ENCODE measurements around the gene CCDC124. TPM values are rescaled to one million over a fixed set of nuclear protein-coding genes. Genes with fewer than 3 reads are reported as not detected.

The CCDC124 gene
- total RNA-seq, 1 donor from 2014 or later: 87.9 TPM

DNA sequence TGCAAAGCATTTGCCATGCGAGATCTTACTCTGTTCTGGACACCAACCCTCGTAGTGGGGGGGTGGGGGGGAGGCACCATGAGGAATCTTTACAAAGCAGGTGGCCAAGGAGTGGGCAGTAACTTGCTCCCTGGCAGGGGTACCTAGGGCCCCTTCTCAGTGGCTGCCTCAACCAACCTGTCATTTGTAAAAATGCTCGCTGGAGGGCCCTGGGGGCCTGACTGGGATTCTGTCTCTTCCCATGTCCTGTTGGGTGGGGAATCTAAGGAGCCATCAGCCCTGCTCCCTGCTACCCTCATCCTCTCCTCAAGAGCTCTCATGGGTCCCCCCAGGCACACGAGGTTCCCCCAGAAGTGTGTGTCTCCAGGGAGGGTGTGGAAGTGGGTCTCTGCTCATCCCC is 35.5 kb downstream of the CCDC124 start:
- H3K4me3 Mint-ChIP-seq (ENCODE audit: unreplicated experiment): peak overlapping the region; percentile 63
- peaks cover 9% of the 10 kb centered on the region for H3K27me3 Mint-ChIP-seq (ENCODE audit: unreplicated experiment)
- H3K27ac Mint-ChIP-seq (ENCODE audit: unreplicated experiment): no peak overlapping the region
- H3K4me1 Mint-ChIP-seq (ENCODE audit: low read depth, unreplicated experiment): peaks cover 10% of the 10 kb centered on the region
- no peak for DNase-seq
- TF ChIP-seq, protein P1, sequence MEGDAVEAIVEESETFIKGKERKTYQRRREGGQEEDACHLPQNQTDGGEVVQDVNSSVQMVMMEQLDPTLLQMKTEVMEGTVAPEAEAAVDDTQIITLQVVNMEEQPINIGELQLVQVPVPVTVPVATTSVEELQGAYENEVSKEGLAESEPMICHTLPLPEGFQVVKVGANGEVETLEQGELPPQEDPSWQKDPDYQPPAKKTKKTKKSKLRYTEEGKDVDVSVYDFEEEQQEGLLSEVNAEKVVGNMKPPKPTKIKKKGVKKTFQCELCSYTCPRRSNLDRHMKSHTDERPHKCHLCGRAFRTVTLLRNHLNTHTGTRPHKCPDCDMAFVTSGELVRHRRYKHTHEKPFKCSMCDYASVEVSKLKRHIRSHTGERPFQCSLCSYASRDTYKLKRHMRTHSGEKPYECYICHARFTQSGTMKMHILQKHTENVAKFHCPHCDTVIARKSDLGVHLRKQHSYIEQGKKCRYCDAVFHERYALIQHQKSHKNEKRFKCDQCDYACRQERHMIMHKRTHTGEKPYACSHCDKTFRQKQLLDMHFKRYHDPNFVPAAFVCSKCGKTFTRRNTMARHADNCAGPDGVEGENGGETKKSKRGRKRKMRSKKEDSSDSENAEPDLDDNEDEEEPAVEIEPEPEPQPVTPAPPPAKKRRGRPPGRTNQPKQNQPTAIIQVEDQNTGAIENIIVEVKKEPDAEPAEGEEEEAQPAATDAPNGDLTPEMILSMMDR (IDR thresholded peaks at IDR 0.05; ENCODE audit: partially characterized antibody, unreplicated experiment): no peak
- no peaks in the 10 kb centered on the region for H3K36me3 Mint-ChIP-seq (ENCODE audit: unreplicated experiment)
- H3K9me3 Mint-ChIP-seq (ENCODE audit: unreplicated experiment): peaks cover 5% of the 10 kb centered on the region

DNA sequence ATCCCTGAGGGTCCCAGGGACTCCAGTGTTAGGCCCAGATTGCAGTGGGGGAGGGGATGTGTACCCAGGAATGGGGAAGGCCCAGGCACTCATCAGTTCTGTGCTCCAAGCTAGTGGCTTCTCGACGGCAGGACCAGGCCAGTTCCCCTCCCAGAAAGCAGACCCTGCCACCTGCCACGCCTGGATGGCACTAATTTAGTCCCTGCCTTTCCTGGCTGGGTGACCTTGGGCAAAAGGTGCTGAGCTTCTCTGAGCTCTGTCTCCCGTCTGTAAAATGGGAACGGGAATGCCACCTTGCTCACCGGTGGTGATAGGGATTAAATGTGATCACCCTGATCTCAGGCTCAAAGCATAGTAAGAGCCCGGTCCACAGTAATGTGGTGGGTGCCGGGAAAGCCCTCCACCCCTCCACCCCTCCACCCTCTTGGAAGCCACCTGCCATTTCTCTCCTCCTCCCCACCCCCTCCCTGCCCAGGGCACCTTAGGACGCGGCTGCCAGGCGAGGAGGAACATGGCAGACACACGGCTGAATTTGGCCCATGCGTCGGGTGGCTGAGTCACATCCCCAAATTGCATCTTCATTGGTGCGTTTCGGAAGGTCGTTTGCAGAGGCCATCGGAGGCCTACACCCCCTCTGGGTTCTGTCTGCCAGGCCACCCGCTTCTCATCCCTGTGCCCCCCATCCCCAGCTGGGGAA is 36.4 kb downstream of the CCDC124 start:
- peaks cover 7% of the 10 kb centered on the region for H3K27me3 Mint-ChIP-seq (ENCODE audit: unreplicated experiment)
- peak overlapping the region; percentile 63 for H3K4me3 Mint-ChIP-seq (ENCODE audit: unreplicated experiment)
- no peak for DNase-seq
- no peaks in the 10 kb centered on the region for H3K36me3 Mint-ChIP-seq (ENCODE audit: unreplicated experiment)
- H3K4me1 Mint-ChIP-seq (ENCODE audit: low read depth, unreplicated experiment): peaks cover 10% of the 10 kb centered on the region
- H3K9me3 Mint-ChIP-seq (ENCODE audit: unreplicated experiment): peaks cover 3% of the 10 kb centered on the region
- TF ChIP-seq, protein P1 (IDR thresholded peaks at IDR 0.05; ENCODE audit: partially characterized antibody, unreplicated experiment): no peak
- H3K27ac Mint-ChIP-seq (ENCODE audit: unreplicated experiment): no peak overlapping the region

DNA sequence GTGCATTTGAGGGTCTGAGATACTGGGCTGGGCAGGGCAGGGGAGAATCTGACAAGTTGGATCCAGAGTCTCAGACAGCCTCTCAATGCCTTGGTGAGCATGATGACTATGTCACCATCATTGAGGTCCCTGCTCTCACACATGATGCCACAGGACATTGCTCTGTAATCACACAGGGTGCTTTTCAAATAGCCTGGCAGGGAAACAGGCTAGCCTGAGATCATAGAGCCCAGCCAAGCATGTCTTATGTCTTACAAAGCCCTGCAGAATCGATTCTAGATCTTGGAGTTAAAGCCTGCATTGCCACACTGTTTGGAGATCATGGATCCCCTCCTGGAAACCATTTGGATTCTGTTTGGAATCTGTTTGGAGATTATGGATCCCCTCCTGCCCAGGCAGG is 39.4 kb downstream of the CCDC124 start:
- no peaks in the 10 kb centered on the region for H3K36me3 Mint-ChIP-seq (ENCODE audit: unreplicated experiment)
- DNase-seq: no peak
- H3K27me3 Mint-ChIP-seq (ENCODE audit: unreplicated experiment): peaks cover 4% of the 10 kb centered on the region
- no peak overlapping the region for H3K4me3 Mint-ChIP-seq (ENCODE audit: unreplicated experiment)
- TF ChIP-seq, protein P1 (IDR thresholded peaks at IDR 0.05; ENCODE audit: partially characterized antibody, unreplicated experiment): no peak
- no peak overlapping the region for H3K27ac Mint-ChIP-seq (ENCODE audit: unreplicated experiment)
- H3K4me1 Mint-ChIP-seq (ENCODE audit: low read depth, unreplicated experiment): no peaks in the 10 kb centered on the region
- peaks cover 5% of the 10 kb centered on the region for H3K9me3 Mint-ChIP-seq (ENCODE audit: unreplicated experiment)

DNA sequence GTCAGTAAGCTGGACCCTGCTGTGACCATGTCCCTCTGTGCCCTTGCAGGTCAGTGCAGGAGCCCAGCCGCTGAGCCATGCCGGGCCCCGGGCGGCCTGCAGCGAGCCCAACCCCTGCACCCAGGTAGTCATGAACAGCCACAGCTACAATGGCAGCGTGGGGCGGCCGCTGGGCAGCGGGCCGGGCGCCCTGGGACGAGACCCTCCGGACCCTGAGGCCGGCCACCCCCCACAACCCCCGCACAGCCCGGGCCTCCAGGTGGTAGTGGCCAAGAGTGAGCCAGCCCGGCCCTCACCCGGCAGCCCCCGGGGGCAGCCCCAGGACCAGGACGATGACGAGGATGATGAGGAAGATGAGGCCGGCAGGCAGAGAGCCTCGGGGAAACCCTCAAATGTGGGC is 40.9 kb downstream of the CCDC124 start:
- TF ChIP-seq, protein P1 (IDR thresholded peaks at IDR 0.05; ENCODE audit: partially characterized antibody, unreplicated experiment): no peak
- no peak overlapping the region for H3K4me3 Mint-ChIP-seq (ENCODE audit: unreplicated experiment)
- peaks cover 4% of the 10 kb centered on the region for H3K27me3 Mint-ChIP-seq (ENCODE audit: unreplicated experiment)
- no peak for DNase-seq
- peaks cover 7% of the 10 kb centered on the region for H3K9me3 Mint-ChIP-seq (ENCODE audit: unreplicated experiment)
- no peaks in the 10 kb centered on the region for H3K36me3 Mint-ChIP-seq (ENCODE audit: unreplicated experiment)
- no peak overlapping the region for H3K27ac Mint-ChIP-seq (ENCODE audit: unreplicated experiment)
- no peaks in the 10 kb centered on the region for H3K4me1 Mint-ChIP-seq (ENCODE audit: low read depth, unreplicated experiment)

DNA sequence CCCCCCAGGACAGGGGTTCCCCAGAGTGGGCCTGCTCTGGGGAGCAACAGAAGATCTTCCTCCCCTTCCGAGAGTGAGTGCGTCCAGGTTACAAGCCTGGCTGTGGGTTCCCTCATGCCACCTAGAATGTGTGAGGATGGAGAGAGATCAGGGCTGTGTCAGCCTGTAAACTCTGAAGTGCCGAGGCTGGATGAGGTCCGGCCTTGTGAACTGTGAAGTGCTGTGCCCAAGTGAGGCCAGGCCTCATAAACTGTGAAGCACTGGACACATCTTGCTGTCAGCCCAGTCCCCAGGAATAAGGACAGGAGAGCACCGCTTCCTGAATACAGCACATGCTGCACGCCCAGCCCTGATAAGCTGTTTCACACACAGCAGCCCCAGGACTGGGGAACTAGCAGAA is 41.7 kb downstream of the CCDC124 start:
- DNase-seq: no peak
- Mint-ChIP-seq H3K27me3 (ENCODE audit: unreplicated experiment) (peaks cover 4% of the 10 kb centered on the region), H3K4me1 (ENCODE audit: low read depth, unreplicated experiment) (no peaks in the 10 kb centered on the region), H3K27ac (ENCODE audit: unreplicated experiment) (no peak overlapping the region), H3K4me3 (ENCODE audit: unreplicated experiment) (no peak overlapping the region), H3K9me3 (ENCODE audit: unreplicated experiment) (peaks cover 7% of the 10 kb centered on the region), H3K36me3 (ENCODE audit: unreplicated experiment) (no peaks in the 10 kb centered on the region)
- TF ChIP-seq, protein P1 (IDR thresholded peaks at IDR 0.05; ENCODE audit: partially characterized antibody, unreplicated experiment): no peak

Data from glutamatergic neuron (in vitro differentiated cells).